ENCODE measurements around the gene CASZ1. TPM values are rescaled to one million over a fixed set of nuclear protein-coding genes. Genes with fewer than 3 reads are reported as not detected.

The CASZ1 gene
- total and polyA plus RNA-seq, 3 donors from 2014 or later: 9.4 to 12.3 (median 10.3) TPM

- H3K4me3 ChIP-seq: no peak overlapping the region
- 60 to 72% methylated on average over 21 to 24 of the region's 24 CpGs for WGBS, 2 donors
- no peaks in the 10 kb centered on the region for H3K4me1 ChIP-seq
- no peaks in the 10 kb centered on the region for H3K9me3 ChIP-seq
- intact Hi-C loops (cut with DNase I; ENCODE audit: low total_unique reads): no loop called here
- H3K27ac ChIP-seq: no peak overlapping the region
- no peaks in the 10 kb centered on the region for H3K27me3 ChIP-seq
- DNase-seq: no peak
- no peaks in the 10 kb centered on the region for H3K36me3 ChIP-seq (ENCODE audit: low read depth, missing control alignments)
- TF ChIP-seq CTCF (IDR thresholded peaks at IDR 0.05): no peak
- no peak for TF ChIP-seq POLR2A (IDR thresholded peaks at IDR 0.05)
Measured at GRCh38 chr1:10782491-10783244, 13.8 kb downstream of the CASZ1 start.

GRCh38 chr1:10781137-10781536, 15.3 kb downstream of the CASZ1 start:
- Histone ChIP-seq H3K36me3 (ENCODE audit: low read depth, missing control alignments) (no peaks in the 10 kb centered on the region), H3K27me3 (no peaks in the 10 kb centered on the region), H3K4me1 (no peaks in the 10 kb centered on the region), H3K4me3 (no peak overlapping the region), H3K9me3 (no peaks in the 10 kb centered on the region), H3K27ac (no peak overlapping the region)
- WGBS, 2 donors: 84 to 93% methylated on average over 3 to 8 of the region's 8 CpGs
- DNase-seq: no peak
- no peak for TF ChIP-seq POLR2A (IDR thresholded peaks at IDR 0.05)
- TF ChIP-seq CTCF (IDR thresholded peaks at IDR 0.05): no peak
- intact Hi-C loops (cut with DNase I; ENCODE audit: low total_unique reads): no loop called here

DNA sequence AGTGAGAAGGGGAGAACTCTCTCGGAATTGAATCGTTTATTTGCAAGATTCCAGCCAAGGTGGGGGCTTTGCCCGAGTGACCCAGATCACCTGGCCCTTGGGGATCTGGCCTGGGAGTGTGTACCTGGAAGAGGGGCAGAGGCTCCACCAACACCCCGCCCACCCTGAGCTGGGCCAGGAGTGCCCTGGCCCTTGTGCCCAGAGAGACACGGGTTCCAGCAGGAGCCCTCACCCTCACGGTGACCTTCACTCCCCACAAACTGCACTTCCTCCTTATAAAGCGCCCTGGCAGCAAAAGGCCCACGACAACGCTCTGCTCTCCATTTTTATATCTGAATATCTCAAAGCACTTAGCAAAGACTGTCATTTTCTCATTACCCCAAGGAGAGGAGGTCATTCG, 16.6 kb downstream of the CASZ1 start:
- no peak overlapping the region for H3K27ac ChIP-seq
- no peak overlapping the region for H3K4me3 ChIP-seq
- no peaks in the 10 kb centered on the region for H3K36me3 ChIP-seq (ENCODE audit: low read depth, missing control alignments)
- no peak for DNase-seq
- no peaks in the 10 kb centered on the region for H3K4me1 ChIP-seq
- H3K9me3 ChIP-seq: no peaks in the 10 kb centered on the region
- intact Hi-C loops (cut with DNase I; ENCODE audit: low total_unique reads): no loop called here
- no peak for TF ChIP-seq CTCF (IDR thresholded peaks at IDR 0.05)
- TF ChIP-seq POLR2A (IDR thresholded peaks at IDR 0.05): no peak
- no peaks in the 10 kb centered on the region for H3K27me3 ChIP-seq
- 77 to 80% methylated on average over 10 of the region's 10 CpGs for WGBS, 2 donors

GRCh38 chr1:10779201-10779600, 17.2 kb downstream of the CASZ1 start:
- intact Hi-C loops (cut with DNase I; ENCODE audit: low total_unique reads): no loop called here
- Histone ChIP-seq H3K4me3 (no peak overlapping the region), H3K9me3 (no peaks in the 10 kb centered on the region), H3K4me1 (peaks cover 3% of the 10 kb centered on the region), H3K27ac (no peak overlapping the region), H3K36me3 (ENCODE audit: low read depth, missing control alignments) (no peaks in the 10 kb centered on the region), H3K27me3 (no peaks in the 10 kb centered on the region)
- DNase-seq: no peak
- TF ChIP-seq CTCF (IDR thresholded peaks at IDR 0.05) (no peak), POLR2A (IDR thresholded peaks at IDR 0.05) (no peak)
- 87 to 94% methylated on average over 18 of the region's 18 CpGs for WGBS, 2 donors

- H3K4me3 ChIP-seq: no peak overlapping the region
- TF ChIP-seq POLR2A (IDR thresholded peaks at IDR 0.05) (no peak), CTCF (IDR thresholded peaks at IDR 0.05) (no peak)
- H3K9me3 ChIP-seq: no peaks in the 10 kb centered on the region
- WGBS, 2 donors: 76 to 81% methylated on average over 10 of the region's 10 CpGs
- H3K36me3 ChIP-seq (ENCODE audit: low read depth, missing control alignments): no peaks in the 10 kb centered on the region
- intact Hi-C loops (cut with DNase I; ENCODE audit: low total_unique reads): no loop called here
- peaks cover 7% of the 10 kb centered on the region for H3K4me1 ChIP-seq
- no peaks in the 10 kb centered on the region for H3K27me3 ChIP-seq
- H3K27ac ChIP-seq: no peak overlapping the region
- DNase-seq: no peak
Measured at GRCh38 chr1:10778640-10779039, 17.8 kb downstream of the CASZ1 start.

All from testis (tissue), 3 donors.